Mucosa of stomach (tissue), 1 donor: ENCODE measurements around the gene TACR3.
"Not testable (repeated sequence)": the region's sequence is repeated elsewhere in the genome, so short reads cannot be mapped to it uniquely, and the experiment has no call there.

ENCODE experiments used
- H3K27me3 ChIP-seq: one replicate; pipeline ENCODE4 v1.7.0; 2013; ENCODE audit warnings: mild to moderate bottlenecking, low read length; ENCODE audit not compliant: control insufficient read depth, insufficient read depth
- H3K36me3 ChIP-seq: one replicate; pipeline ENCODE4 v1.7.0; 2013; ENCODE audit warnings: low read length; ENCODE audit not compliant: control insufficient read depth, insufficient read depth
- H3K4me1 ChIP-seq: one replicate; pipeline ENCODE4 v1.7.0; 2013; ENCODE audit warnings: mild to moderate bottlenecking, low read length; ENCODE audit not compliant: control insufficient read depth, insufficient read depth
- H3K4me3 ChIP-seq: one replicate; pipeline ENCODE4 v1.7.0; 2013; ENCODE audit warnings: low read length
- H3K9ac ChIP-seq: one replicate; pipeline ENCODE4 v1.7.0; 2013; ENCODE audit warnings: mild to moderate bottlenecking, low read length, moderate library complexity
- H3K9me3 ChIP-seq: one replicate; pipeline ENCODE4 v1.7.0; 2013; ENCODE audit warnings: mild to moderate bottlenecking, low read length, moderate library complexity; ENCODE audit not compliant: control insufficient read depth
- donor health status: Pancreatic carcinoma.

The TACR3 gene

DNA sequence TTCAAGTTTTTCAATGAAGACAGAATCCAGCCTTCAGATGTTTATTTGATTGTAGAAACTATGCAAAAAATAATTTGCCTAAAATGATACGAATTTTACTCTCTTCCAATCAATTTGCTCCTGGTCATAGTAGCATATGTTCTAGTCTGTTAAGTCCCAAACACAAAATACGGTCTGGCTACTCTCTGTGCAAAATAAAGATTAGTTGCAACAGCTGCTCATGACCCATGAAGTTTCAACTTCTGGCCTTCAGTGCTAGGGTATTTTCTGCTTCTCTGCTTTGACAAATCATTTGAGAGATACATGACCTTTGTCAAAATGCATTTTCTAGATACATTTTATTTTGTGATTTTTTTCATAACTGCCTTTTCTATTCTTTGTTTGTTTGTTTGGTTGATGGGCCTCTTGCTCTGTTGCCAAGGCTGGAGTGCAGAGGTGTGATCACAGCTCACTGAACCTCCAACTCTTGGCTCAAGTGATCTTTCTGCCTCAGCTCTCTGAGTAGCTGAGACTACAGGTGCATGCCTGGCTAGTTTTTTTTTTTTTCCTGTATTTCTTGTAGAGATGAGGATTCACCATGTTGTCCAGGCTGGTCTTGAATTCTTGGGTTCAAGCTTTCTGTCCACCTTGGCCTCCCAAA is 55.2 kb downstream of the TACR3 start:
- H3K9me3 ChIP-seq: no peaks in the 10 kb centered on the region
- H3K27me3 ChIP-seq: no peaks in the 10 kb centered on the region
- H3K36me3 ChIP-seq: no peaks in the 10 kb centered on the region
- no peak overlapping the region for H3K4me3 ChIP-seq
- no peak overlapping the region for H3K9ac ChIP-seq
- H3K4me1 ChIP-seq: no peaks in the 10 kb centered on the region

GRCh38 chr4:103648541-103648940 is 71.2 kb downstream of the TACR3 start:
- no peak overlapping the region for H3K9ac ChIP-seq
- H3K4me1 ChIP-seq: no peaks in the 10 kb centered on the region
- no peaks in the 10 kb centered on the region for H3K27me3 ChIP-seq
- H3K9me3 ChIP-seq: no peaks in the 10 kb centered on the region
- H3K4me3 ChIP-seq: no peak overlapping the region
- no peaks in the 10 kb centered on the region for H3K36me3 ChIP-seq

- Histone ChIP-seq H3K27me3 (no peaks in the 10 kb centered on the region), H3K9me3 (no peaks in the 10 kb centered on the region), H3K4me3 (no peak overlapping the region), H3K9ac (no peak overlapping the region), H3K36me3 (no peaks in the 10 kb centered on the region), H3K4me1 (no peaks in the 10 kb centered on the region)
Measured at GRCh38 chr4:103645991-103646390, 73.8 kb downstream of the TACR3 start.

DNA sequence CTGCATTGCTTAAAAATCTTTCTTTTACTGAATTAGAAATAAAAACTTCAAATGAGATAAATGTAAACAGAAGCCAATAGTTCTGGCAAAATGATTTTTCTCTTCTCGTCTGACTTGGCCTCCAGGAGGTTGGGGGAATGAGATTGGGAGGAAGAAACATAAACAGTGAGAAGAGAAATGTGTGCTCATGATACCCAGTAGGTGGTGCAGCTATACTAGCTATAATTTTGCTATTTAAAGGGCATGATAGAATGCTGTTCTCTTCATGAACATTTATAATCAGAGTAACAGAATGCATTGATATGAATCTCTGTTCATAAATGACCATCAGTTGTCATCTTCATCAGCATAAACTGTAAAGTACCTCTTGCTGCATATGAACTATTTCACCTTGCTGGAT is 85.5 kb downstream of the TACR3 start:
- Histone ChIP-seq H3K9ac (no peak overlapping the region), H3K9me3 (no peaks in the 10 kb centered on the region), H3K4me3 (no peak overlapping the region), H3K27me3 (no peaks in the 10 kb centered on the region), H3K36me3 (no peaks in the 10 kb centered on the region), H3K4me1 (no peaks in the 10 kb centered on the region)

DNA sequence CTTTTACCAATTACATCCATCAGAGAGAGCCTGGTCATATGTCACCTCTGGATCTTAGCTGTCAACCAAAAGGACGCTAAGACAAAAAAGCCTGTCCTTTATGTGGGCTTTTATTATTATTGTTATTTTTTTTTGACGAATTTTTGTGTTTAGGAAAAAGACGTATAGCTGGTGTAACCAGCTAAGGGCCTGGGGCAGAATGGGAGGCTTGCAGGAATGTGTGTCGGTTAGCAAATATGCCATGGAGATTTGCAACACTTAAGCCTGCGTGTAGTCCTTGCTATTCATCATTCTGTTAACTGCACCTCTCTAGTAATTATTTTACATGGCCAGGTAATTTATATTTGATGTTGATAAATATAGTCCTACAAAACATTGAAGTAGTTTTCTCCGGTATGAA is 93.5 kb downstream of the TACR3 start:
- H3K9me3 ChIP-seq: no peaks in the 10 kb centered on the region
- no peaks in the 10 kb centered on the region for H3K27me3 ChIP-seq
- no peak overlapping the region for H3K4me3 ChIP-seq
- no peaks in the 10 kb centered on the region for H3K36me3 ChIP-seq
- H3K4me1 ChIP-seq: no peaks in the 10 kb centered on the region
- no peak overlapping the region for H3K9ac ChIP-seq

DNA sequence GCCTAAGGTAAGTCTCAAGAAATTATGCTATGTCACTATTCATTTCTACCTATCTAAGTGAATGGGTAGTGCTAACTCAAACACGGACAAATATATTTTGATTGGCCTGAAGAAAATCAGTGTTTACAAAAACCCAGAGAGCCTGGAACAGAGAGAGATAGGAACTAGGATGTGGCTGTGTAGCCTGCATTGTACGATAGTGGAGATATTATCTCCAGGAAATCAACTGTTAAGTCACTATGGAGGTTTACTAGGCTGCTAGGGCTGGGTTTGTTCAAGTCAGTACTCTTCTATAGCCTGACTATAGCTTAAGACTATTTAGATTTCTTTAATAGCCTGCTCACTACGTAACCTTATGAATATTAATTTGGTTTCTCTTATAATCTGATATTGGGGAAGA is 127.9 kb downstream of the TACR3 start:
- H3K27me3 ChIP-seq: no peaks in the 10 kb centered on the region
- no peaks in the 10 kb centered on the region for H3K9me3 ChIP-seq
- H3K9ac ChIP-seq: no peak overlapping the region
- H3K4me3 ChIP-seq: no peak overlapping the region
- H3K36me3 ChIP-seq: no peaks in the 10 kb centered on the region
- H3K4me1 ChIP-seq: no peaks in the 10 kb centered on the region

DNA sequence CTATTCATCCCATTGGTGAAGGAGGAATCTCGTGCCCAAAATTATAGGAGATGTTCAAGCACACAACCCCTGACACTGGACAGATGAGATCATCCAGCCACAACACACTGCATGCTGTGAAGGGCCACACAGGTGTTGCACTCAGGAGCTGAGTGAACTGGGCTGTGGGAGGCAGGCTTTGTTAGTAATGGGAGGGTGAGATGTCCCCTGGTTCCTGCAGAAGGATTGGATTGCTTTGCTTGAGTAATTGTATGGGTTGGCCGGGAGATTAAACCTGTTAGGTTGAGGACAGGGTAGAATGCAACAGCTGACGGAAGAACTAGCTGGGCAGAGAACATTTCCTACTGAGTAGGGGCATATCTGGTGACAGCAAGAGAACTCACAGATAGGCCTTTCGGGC is 152.2 kb downstream of the TACR3 start:
- no peak overlapping the region for H3K4me3 ChIP-seq
- no peak overlapping the region for H3K9ac ChIP-seq
- no peaks in the 10 kb centered on the region for H3K27me3 ChIP-seq
- peaks cover 4% of the 10 kb centered on the region for H3K4me1 ChIP-seq
- H3K9me3 ChIP-seq: no peaks in the 10 kb centered on the region
- no peaks in the 10 kb centered on the region for H3K36me3 ChIP-seq

- H3K36me3 ChIP-seq, H3K9me3 ChIP-seq, H3K4me1 ChIP-seq, H3K4me3 ChIP-seq, H3K27me3 ChIP-seq, H3K9ac ChIP-seq: not testable (repeated sequence)
Measured at GRCh38 chr4:103559178-103559577, 160.6 kb downstream of the TACR3 start.
